Chondrocyte (in vitro differentiated cells): ENCODE measurements around the gene ING2. TPM values are rescaled to one million over a fixed set of nuclear protein-coding genes. Genes with fewer than 3 reads are reported as not detected.

ENCODE experiments used
- DNase-seq: peaks from one replicate; pipeline ENCODE4 v3.0.0; 2021; ENCODE audit warnings: mixed read lengths, low spot score
- H3K27ac Mint-ChIP-seq: one replicate; pipeline ENCODE4 v1.8.0; 2021; ENCODE audit warnings: mild to moderate bottlenecking, moderate library complexity, mixed read lengths; ENCODE audit not compliant: unreplicated experiment
- H3K27me3 Mint-ChIP-seq: 2 replicates; pipeline ENCODE4 v1.8.0; 2021; ENCODE audit warnings: low read depth, mixed read lengths
- H3K36me3 Mint-ChIP-seq: 2 replicates; pipeline ENCODE4 v1.8.0; 2021; ENCODE audit warnings: low read depth, mixed read lengths
- H3K4me1 Mint-ChIP-seq: 2 replicates; pipeline ENCODE4 v1.8.0; 2021; ENCODE audit warnings: low read depth, mild to moderate bottlenecking, mixed read lengths
- H3K4me3 Mint-ChIP-seq: one replicate; pipeline ENCODE4 v1.8.0; 2021; ENCODE audit warnings: mild to moderate bottlenecking, moderate library complexity, mixed read lengths; ENCODE audit not compliant: unreplicated experiment
- H3K9me3 Mint-ChIP-seq: 2 replicates; pipeline ENCODE4 v1.8.0; 2021; ENCODE audit warnings: low read depth, mixed read lengths
- CTCF ChIP-seq: fragments of 200-600 bp; sonication (generic); IDR thresholded peaks from 2 replicates; pipeline ENCODE4 v1.5.0; 2021; ENCODE audit warnings: antibody characterized with exemption, mild to moderate bottlenecking, moderate library complexity
- total RNA-seq: library from RNA; stranded (reverse); gene quantifications from 3 replicates; pipeline ENCODE4 v1.2.1, GENCODE V29; 2021

The ING2 gene
- total RNA-seq, 1 donor from 2014 or later = 10.3 TPM

GRCh38 chr4:183485411-183486160 is 19.3 kb upstream of the ING2 start:
- H3K27me3 Mint-ChIP-seq = no peaks in the 10 kb centered on the region
- H3K4me1 Mint-ChIP-seq = peaks cover 8% of the 10 kb centered on the region
- no peaks in the 10 kb centered on the region for H3K36me3 Mint-ChIP-seq
- no peaks in the 10 kb centered on the region for H3K9me3 Mint-ChIP-seq
- DNase-seq = no peak
- H3K27ac Mint-ChIP-seq = peak overlapping the region; percentile 45
- no peak overlapping the region for H3K4me3 Mint-ChIP-seq
- no peak for TF ChIP-seq CTCF

GRCh38 chr4:183492791-183493222 is 12.1 kb upstream of the ING2 start:
- H3K4me1 Mint-ChIP-seq = peaks cover 17% of the 10 kb centered on the region
- H3K9me3 Mint-ChIP-seq = peaks cover 6% of the 10 kb centered on the region
- no peak overlapping the region for H3K4me3 Mint-ChIP-seq
- H3K36me3 Mint-ChIP-seq = peaks cover 8% of the 10 kb centered on the region
- no peak overlapping the region for H3K27ac Mint-ChIP-seq
- no peaks in the 10 kb centered on the region for H3K27me3 Mint-ChIP-seq
- no peak for DNase-seq
- no peak for TF ChIP-seq CTCF

GRCh38 chr4:183493246-183493645 is 11.6 kb upstream of the ING2 start:
- Mint-ChIP-seq H3K36me3 (peaks cover 8% of the 10 kb centered on the region), H3K27ac (no peak overlapping the region), H3K4me3 (no peak overlapping the region), H3K27me3 (no peaks in the 10 kb centered on the region), H3K4me1 (peaks cover 17% of the 10 kb centered on the region), H3K9me3 (peaks cover 6% of the 10 kb centered on the region)
- DNase-seq = no peak
- TF ChIP-seq CTCF = no peak

- Mint-ChIP-seq H3K4me3 (no peak overlapping the region), H3K27ac (no peak overlapping the region), H3K4me1 (peaks cover 17% of the 10 kb centered on the region)
These were observed 9.7 kb upstream of the ING2 start for GRCh38 chr4:183495184-183495583.

GRCh38 chr4:183499389-183499788 is 5.5 kb upstream of the ING2 start:
- Mint-ChIP-seq H3K9me3 (no peaks in the 10 kb centered on the region), H3K4me1 (peaks cover 15% of the 10 kb centered on the region), H3K27me3 (no peaks in the 10 kb centered on the region), H3K27ac (no peak overlapping the region), H3K36me3 (peaks cover 3% of the 10 kb centered on the region), H3K4me3 (no peak overlapping the region)
- no peak for DNase-seq
- TF ChIP-seq CTCF = no peak

More at GRCh38 chr4:183495184-183495583, 9.7 kb upstream of the ING2 start:
- Mint-ChIP-seq H3K27me3 (no peaks in the 10 kb centered on the region), H3K36me3 (peaks cover 8% of the 10 kb centered on the region), H3K9me3 (peaks cover 6% of the 10 kb centered on the region)
- DNase-seq = no peak
- TF ChIP-seq CTCF = no peak
